ENCODE data around the gene TNP1.

Gene TNP1

DNA sequence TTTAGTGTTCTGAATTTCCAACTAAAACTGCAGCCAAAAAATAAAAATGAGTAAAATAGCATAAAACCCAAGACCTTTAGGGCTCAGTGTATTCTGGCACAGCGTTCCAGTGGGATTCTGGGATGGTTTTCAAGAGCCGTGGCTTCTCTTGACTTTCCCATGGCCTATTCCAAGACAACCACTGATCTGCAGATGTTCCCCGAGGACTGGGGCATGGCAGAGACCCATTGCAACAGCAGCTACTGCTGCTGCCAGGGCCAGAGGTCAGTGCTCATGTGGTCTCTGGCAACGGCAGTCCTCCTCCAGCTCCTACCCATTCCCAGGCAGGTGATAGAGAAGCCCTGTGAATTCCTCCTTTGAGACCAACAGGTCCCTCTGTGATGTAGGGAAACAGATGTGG, 26.8 kb downstream of the TNP1 start:
- DNase-seq, result no peak

GRCh38 chr2:216830346-216830745, 29.5 kb downstream of the TNP1 start:
- DNase-seq, result peak; percentile 38

GRCh38 chr2:216829533-216829932, 30.3 kb downstream of the TNP1 start:
- peak; percentile 36 for DNase-seq

- DNase-seq, result no peak
Observed at GRCh38 chr2:216827073-216827720, 32.7 kb downstream of the TNP1 start.

- no peak for DNase-seq
Observed at GRCh38 chr2:216822470-216822869, 37.4 kb downstream of the TNP1 start.

- no peak for DNase-seq
Observed at GRCh38 chr2:216820709-216821108, 39.2 kb downstream of the TNP1 start.

GRCh38 chr2:216819766-216820165, 40.1 kb downstream of the TNP1 start:
- no peak for DNase-seq

- DNase-seq, result no peak
Observed at GRCh38 chr2:216819055-216819454, 40.8 kb downstream of the TNP1 start.

DNA sequence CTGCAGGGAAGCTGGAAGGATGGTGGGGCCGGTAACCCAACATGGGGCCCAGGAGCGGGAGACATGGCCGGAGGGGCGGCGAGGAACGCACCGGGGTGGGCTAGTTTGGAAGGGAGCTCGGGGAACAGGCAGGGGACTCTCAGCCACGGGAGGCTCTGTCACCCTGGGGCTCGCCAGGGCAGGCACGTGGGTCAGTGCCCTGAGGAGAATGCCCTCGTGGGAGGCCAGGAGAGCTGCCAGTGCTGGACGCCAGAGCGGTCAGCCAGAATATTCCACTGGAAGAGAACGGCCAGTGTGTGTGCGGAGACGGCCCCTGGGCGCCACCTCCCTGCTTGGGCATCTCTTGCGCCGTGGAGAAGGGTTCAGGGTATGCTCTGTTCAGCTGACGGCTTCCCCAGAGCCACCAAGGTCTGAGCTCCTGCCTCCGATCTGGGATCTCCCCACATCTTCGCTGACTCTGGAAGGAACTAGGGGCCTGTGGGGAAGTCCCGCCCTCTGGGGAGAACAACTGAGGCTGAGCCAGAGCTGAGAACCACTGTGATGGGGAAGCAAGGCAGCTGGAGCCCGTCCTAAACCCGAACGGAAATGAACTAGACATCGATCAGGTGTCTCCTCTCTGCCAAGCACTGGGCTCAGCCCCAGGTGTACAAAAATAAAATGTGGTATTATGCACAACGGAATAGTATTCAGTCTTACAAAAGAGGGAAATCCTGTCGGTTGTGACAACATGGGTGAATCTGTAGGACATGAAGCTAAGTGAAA, 49.3 kb downstream of the TNP1 start:
- no peak for DNase-seq
